ENCODE data around the gene PCDHA4. TPM values are rescaled to one million over a fixed set of nuclear protein-coding genes. Genes with fewer than 3 reads are reported as not detected.
"Not testable (repeated sequence)": the region's sequence is repeated elsewhere in the genome, so short reads cannot be mapped to it uniquely, and the experiment has no call there.

The PCDHA4 gene
- total RNA-seq, 1 donor from 2014 or later = 9.7 TPM

DNA sequence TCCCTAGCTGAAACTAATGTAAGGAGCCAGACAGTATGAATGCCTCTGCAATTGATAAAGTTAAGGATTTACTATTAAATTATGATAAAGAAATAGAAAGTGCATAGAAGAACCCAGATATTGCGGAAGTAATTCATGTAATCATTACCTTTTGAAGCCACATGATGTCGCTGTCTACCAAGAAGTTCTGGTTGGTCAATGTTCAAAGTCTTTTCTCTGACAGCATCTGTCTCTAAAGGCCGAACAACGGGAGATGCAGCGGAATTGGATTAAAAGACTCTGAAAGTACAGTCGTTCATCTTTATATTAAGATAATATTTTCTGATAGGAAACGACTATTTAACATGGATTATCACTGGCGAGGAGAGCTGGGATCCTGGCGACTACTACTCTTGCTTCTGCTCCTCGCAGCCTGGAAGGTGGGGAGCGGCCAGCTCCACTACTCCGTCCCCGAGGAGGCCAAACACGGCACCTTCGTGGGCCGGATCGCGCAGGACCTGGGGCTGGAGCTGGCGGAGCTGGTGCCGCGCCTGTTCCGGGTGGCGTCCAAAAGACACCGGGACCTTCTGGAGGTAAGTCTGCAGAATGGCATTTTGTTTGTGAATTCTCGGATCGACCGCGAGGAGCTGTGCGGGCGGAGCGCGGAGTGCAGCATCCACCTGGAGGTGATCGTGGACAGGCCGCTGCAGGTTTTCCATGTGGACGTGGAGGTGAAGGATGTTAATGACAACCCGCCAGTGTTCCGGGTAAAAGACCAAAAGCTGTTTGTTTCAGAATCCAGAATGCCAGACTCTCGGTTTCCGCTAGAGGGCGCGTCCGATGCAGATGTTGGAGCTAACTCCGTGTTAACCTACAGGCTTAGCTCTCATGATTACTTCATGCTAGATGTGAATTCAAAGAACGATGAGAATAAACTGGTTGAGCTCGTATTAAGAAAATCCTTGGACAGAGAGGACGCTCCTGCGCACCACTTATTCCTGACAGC, 34.4 kb downstream of the PCDHA4 start, which contains the start of gene PCDHA8:
Gene PCDHA8 (plus strand): TSS at position 210 of the 985 bp plus-strand sequence. CDS start 135 bp downstream, at position 345.
- H3K36me3 Mint-ChIP-seq = peaks cover 18% of the 10 kb centered on the region
- H3K27ac Mint-ChIP-seq = no peak within 1 kb of the TSS
- H2AFZ ChIP-seq (replicated peaks) = no peak within 1 kb of the TSS
- H3K4me2 ChIP-seq = no peak within 1 kb of the TSS
- peaks cover 37% of the 10 kb centered on the region for H3K9me3 Mint-ChIP-seq
- H3K9me3 ChIP-seq (ENCODE audit: low read depth) = no peaks in the 10 kb centered on the region
- no peaks in the 10 kb centered on the region for H4K20me1 ChIP-seq (ENCODE audit: low read depth)
- TF ChIP-seq EZH2 (IDR thresholded peaks at IDR 0.05) = no peak
- TF ChIP-seq, protein P1, sequence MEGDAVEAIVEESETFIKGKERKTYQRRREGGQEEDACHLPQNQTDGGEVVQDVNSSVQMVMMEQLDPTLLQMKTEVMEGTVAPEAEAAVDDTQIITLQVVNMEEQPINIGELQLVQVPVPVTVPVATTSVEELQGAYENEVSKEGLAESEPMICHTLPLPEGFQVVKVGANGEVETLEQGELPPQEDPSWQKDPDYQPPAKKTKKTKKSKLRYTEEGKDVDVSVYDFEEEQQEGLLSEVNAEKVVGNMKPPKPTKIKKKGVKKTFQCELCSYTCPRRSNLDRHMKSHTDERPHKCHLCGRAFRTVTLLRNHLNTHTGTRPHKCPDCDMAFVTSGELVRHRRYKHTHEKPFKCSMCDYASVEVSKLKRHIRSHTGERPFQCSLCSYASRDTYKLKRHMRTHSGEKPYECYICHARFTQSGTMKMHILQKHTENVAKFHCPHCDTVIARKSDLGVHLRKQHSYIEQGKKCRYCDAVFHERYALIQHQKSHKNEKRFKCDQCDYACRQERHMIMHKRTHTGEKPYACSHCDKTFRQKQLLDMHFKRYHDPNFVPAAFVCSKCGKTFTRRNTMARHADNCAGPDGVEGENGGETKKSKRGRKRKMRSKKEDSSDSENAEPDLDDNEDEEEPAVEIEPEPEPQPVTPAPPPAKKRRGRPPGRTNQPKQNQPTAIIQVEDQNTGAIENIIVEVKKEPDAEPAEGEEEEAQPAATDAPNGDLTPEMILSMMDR (IDR thresholded peaks at IDR 0.05) = peak; percentile 44
- no peak for TF ChIP-seq EZH2phosphoT487 (IDR thresholded peaks at IDR 0.05)
- H3K27ac ChIP-seq = no peak within 1 kb of the TSS
- DNase-seq (ENCODE audit: low spot score) = peak; percentile 15
- H3K4me1 Mint-ChIP-seq = no peaks in the 10 kb centered on the region
- no peak within 1 kb of the TSS for H3K4me3 Mint-ChIP-seq
- no peaks in the 10 kb centered on the region for H3K79me2 ChIP-seq (ENCODE audit: low read depth)
- no peaks in the 10 kb centered on the region for H3K4me1 ChIP-seq
- no peaks in the 10 kb centered on the region for H3F3A ChIP-seq (ENCODE audit: low read depth)
- no peak within 1 kb of the TSS for H3K4me3 ChIP-seq
- no peaks in the 10 kb centered on the region for H3K27me3 ChIP-seq
- no peaks in the 10 kb centered on the region for H3K36me3 ChIP-seq
- peaks cover 2% of the 10 kb centered on the region for H3K27me3 Mint-ChIP-seq (ENCODE audit: insufficient read depth, low read depth)
- no peak within 1 kb of the TSS for H3K9ac ChIP-seq

DNA sequence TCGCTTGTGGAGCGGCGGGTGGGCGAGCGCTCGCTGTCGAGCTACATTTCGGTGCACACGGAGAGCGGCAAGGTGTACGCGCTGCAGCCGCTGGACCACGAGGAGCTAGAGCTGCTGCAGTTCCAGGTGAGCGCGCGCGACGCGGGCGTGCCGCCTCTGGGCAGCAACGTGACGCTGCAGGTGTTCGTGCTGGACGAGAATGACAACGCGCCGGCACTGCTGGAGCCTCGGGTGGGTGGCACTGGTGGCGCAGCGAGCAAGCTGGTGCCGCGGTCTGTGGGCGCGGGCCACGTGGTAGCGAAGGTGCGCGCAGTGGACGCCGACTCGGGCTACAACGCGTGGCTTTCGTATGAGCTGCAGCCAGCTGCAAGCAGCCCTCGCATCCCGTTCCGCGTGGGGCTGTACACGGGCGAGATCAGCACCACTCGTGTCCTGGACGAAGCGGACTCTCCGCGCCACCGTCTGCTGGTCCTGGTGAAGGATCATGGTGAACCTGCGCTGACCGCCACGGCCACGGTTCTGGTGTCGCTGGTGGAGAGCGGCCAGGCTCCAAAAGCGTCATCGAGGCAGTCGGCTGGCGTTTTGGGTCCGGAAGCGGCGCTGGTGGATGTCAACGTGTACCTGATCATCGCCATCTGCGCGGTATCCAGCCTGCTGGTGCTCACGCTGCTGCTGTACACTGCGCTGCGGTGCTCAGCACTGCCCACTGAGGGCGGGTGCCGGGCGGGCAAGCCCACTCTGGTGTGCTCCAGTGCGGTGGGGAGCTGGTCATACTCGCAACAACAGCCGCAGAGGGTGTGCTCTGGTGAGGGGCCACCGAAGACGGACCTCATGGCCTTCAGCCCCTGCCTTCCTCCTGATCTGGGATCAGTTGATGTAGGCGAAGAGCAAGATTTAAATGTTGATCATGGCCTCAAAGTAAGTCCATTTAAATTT, 36.2 kb downstream of the PCDHA4 start:
- Histone ChIP-seq H3F3A (ENCODE audit: low read depth) (no peaks in the 10 kb centered on the region), H2AFZ (replicated peaks) (no peak overlapping the region), H3K36me3 (no peaks in the 10 kb centered on the region), H3K4me2 (no peak overlapping the region), H4K20me1 (ENCODE audit: low read depth) (no peaks in the 10 kb centered on the region), H3K9ac (no peak overlapping the region), H3K4me1 (no peaks in the 10 kb centered on the region), H3K4me3 (no peak overlapping the region), H3K79me2 (ENCODE audit: low read depth) (no peaks in the 10 kb centered on the region), H3K27ac (no peak overlapping the region), H3K9me3 (ENCODE audit: low read depth) (peaks cover 8% of the 10 kb centered on the region), H3K27me3 (no peaks in the 10 kb centered on the region)
- Mint-ChIP-seq H3K27me3 (ENCODE audit: insufficient read depth, low read depth) (peaks cover 2% of the 10 kb centered on the region), H3K4me1 (no peaks in the 10 kb centered on the region), H3K4me3 (no peak overlapping the region), H3K36me3 (peaks cover 24% of the 10 kb centered on the region), H3K9me3 (peaks cover 49% of the 10 kb centered on the region), H3K27ac (no peak overlapping the region)
- no peak for DNase-seq (ENCODE audit: low spot score)
- TF ChIP-seq, protein P1 (IDR thresholded peaks at IDR 0.05) = no peak
- no peak for TF ChIP-seq EZH2 (IDR thresholded peaks at IDR 0.05)
- TF ChIP-seq EZH2phosphoT487 (IDR thresholded peaks at IDR 0.05) = no peak

DNA sequence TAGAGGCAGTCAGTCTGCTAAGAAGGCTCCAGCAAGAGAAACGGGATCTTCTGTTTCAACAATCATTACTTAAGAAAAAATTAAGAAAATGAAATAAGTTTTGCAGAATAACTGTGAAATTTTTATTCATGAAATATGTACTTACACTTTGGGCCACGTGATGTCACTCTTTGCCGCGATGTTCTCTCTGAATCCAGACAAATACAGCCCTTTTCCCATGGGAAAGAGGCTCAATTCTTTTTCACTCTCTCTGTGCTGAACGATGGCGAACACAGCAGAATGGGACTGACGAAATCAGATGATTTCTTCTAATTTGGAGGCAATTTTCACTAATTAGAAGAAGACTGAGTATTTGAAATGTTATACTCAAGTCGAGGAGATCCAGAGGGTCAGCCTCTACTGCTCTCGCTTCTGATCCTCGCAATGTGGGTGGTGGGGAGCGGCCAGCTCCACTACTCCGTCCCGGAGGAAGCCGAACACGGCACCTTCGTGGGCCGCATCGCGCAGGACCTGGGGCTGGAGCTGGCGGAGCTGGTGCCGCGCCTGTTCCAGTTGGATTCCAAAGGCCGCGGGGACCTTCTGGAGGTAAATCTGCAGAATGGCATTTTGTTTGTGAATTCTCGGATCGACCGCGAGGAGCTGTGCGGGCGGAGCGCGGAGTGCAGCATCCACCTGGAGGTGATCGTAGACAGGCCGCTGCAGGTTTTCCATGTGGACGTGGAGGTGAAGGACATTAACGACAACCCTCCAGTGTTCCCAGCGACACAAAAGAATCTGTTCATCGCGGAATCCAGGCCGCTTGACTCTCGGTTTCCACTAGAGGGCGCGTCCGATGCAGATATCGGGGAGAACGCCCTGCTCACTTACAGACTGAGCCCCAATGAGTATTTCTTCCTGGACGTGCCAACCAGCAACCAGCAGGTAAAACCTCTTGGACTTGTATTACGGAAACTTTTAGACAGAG, 41.6 kb downstream of the PCDHA4 start, which contains the start of gene PCDHA9:
Gene PCDHA9 (plus strand): TSS at position 244 of the 964 bp plus-strand sequence. CDS start 114 bp downstream, at position 358.
- not testable (repeated sequence) for H4K20me1 ChIP-seq (ENCODE audit: low read depth); H2AFZ ChIP-seq (replicated peaks); H3K27me3 ChIP-seq; H3K4me1 ChIP-seq; H3K79me2 ChIP-seq (ENCODE audit: low read depth); H3K27ac ChIP-seq; H3K9ac ChIP-seq; H3K36me3 ChIP-seq; DNase-seq (ENCODE audit: low spot score); H3K27ac Mint-ChIP-seq; H3F3A ChIP-seq (ENCODE audit: low read depth); H3K4me2 ChIP-seq; H3K4me3 Mint-ChIP-seq; H3K27me3 Mint-ChIP-seq (ENCODE audit: insufficient read depth, low read depth); H3K4me1 Mint-ChIP-seq
- TF ChIP-seq, protein P1 (IDR thresholded peaks at IDR 0.05) = peak; percentile 9
- Histone ChIP-seq H3K9me3 (ENCODE audit: low read depth) (peaks cover 10% of the 10 kb centered on the region), H3K4me3 (peak within 1 kb of the TSS; percentile 23)
- Mint-ChIP-seq H3K36me3 (peaks cover 18% of the 10 kb centered on the region), H3K9me3 (peaks cover 38% of the 10 kb centered on the region)

DNA sequence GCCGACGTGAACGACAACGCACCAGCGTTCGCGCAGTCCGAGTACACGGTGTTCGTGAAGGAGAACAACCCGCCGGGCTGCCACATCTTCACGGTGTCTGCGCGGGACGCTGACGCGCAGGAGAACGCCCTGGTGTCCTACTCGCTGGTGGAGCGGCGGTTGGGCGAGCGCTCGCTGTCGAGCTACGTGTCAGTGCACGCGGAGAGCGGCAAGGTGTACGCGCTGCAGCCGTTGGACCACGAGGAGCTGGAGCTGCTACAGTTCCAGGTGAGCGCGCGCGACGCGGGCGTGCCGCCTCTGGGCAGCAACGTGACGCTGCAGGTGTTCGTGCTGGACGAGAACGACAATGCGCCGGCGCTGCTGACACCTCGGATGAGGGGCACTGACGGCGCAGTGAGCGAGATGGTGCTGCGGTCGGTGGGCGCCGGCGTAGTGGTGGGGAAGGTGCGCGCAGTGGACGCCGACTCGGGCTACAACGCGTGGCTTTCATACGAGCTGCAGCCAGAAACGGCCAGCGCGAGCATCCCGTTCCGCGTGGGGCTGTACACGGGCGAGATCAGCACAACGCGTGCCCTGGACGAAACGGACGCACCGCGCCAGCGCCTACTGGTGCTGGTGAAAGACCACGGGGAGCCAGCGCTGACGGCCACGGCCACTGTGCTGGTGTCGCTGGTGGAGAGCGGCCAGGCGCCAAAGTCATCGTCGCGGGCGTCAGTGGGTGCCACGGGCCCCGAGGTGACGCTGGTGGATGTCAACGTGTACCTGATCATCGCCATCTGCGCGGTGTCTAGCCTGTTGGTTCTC, 43.2 kb downstream of the PCDHA4 start:
- H3K4me2 ChIP-seq; H3K27me3 Mint-ChIP-seq (ENCODE audit: insufficient read depth, low read depth); H3K4me3 ChIP-seq; H3K4me3 Mint-ChIP-seq; H3K27me3 ChIP-seq; H3K27ac ChIP-seq; H3F3A ChIP-seq (ENCODE audit: low read depth); DNase-seq (ENCODE audit: low spot score); H4K20me1 ChIP-seq (ENCODE audit: low read depth); H3K4me1 Mint-ChIP-seq; H3K9ac ChIP-seq; H3K79me2 ChIP-seq (ENCODE audit: low read depth); H3K27ac Mint-ChIP-seq; H3K36me3 ChIP-seq; H3K4me1 ChIP-seq; H2AFZ ChIP-seq (replicated peaks): not testable (repeated sequence)
- H3K9me3 ChIP-seq (ENCODE audit: low read depth) = peaks cover 10% of the 10 kb centered on the region
- Mint-ChIP-seq H3K36me3 (peaks cover 14% of the 10 kb centered on the region), H3K9me3 (peaks cover 29% of the 10 kb centered on the region)
